Activated CD4-positive, alpha-beta T cell treated with anti-CD3 and anti-CD28 coated beads for 24 hours (primary cell): Measurements from ENCODE around the gene IFNK.
"Not testable (repeated sequence)": the region's sequence is repeated elsewhere in the genome, so short reads cannot be mapped to it uniquely, and the experiment has no call there.

ENCODE experiments used
- DNase-seq, 2 donors: peaks; one replicate each; pipeline ENCODE4 v3.0.0-alpha.2; 2020; ENCODE audit warnings: low read depth in 2 of 2

Gene IFNK, protein sequence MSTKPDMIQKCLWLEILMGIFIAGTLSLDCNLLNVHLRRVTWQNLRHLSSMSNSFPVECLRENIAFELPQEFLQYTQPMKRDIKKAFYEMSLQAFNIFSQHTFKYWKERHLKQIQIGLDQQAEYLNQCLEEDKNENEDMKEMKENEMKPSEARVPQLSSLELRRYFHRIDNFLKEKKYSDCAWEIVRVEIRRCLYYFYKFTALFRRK

DNA sequence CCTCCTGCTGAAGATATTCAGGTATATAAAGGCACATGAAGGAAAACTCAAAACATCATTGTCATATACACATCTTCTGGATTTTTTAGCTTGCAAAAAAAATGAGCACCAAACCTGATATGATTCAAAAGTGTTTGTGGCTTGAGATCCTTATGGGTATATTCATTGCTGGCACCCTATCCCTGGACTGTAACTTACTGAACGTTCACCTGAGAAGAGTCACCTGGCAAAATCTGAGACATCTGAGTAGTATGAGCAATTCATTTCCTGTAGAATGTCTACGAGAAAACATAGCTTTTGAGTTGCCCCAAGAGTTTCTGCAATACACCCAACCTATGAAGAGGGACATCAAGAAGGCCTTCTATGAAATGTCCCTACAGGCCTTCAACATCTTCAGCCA, at the start of gene IFNK:
IFNK (plus strand) TSS at position 55 of the 400 bp plus-strand sequence; CDS start at position 102, 47 bp downstream.
- DNase-seq = no peak

DNA sequence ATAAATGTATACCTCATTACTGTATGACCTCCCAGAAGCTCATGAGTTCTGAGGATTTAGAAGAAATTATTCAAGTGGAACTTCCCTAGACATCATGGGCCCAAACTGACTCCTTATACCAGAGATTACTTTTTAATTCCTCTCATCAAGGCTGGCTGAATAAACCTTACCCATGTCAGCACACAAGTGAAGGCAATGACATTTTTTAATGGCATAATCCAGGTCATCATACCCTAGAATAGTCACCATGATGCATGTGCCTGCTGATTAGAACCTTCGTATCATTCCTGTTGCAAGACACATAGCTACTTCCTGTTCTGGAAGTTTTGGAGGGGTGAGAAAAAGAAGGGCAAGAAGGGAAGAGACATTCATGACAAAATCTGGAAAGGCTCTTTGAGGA, 49.8 kb upstream of the IFNK start:
- DNase-seq = no peak

DNA sequence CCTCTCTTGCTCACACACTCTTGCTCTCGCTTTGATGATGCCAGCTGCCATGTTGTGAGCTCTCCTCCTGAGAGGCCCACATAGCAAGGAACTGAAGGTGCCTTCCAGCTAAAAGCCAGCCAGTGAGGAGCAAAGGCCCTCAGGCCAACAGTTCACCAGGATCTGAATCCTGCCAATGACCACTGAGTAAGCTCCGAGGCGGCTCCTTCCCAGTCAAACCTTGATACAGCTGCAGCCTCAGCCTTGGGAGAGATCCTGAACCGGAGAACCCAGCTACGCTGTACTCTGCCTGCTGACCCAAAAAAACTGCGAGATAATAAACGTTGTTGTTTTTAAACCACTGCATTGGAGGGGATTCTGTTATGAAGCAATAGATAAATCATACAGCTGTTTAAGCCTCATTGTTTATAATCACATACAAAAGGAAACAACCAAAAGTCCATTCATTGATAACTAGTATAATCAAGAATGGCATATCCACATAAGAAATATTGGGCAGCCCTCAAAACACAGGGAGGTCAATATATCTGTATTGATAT, 49.0 kb upstream of the IFNK start:
- DNase-seq = no peak

DNA sequence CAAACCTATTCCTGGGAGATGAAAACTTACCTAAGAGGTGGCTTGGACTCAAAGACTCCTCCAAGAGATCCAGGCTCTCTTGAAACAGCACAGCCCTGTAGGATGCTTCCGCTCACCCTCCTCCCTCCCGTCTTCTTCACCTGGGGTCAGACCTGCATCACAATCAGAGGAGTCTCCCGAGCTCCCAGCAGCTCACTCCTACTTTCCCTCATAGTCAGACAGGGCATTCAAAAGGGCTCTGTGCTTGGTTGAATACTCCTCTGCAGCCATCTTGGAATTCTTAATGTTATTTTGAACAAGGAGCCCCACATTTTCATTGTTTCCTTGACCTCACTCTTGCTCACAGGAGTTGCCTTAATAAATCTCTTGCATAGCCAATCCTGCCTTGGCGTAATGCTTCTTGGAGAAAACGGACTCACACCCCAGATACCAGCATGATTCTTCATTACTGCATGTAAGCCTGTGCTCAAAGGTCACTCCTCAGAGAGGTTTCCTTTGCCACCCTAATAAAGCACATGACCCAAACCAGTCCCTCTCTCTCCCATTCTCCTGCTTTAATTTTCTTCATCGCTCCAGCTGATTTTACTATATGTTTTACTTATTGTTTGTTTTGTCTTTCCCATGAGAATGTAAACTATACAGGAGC, 47.1 kb upstream of the IFNK start:
- no peak for DNase-seq

DNA sequence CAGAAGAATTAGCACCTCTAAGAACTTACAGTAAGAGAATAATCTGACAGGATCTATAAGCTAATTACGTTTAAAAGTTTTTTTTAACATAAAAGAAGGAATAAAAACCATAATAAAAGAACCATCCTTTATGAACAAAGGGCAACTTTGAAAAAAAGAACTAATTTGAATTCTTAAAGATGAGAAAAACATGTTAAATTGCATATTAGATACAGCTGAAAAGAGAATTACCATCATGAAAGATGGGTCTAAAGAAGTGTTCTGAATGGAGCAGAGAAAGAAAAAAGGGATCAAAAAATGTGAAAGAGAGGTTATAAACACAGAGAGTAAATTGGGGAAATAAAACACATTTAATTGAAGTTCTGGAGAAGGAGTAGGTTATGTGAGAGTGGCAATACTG, 45.8 kb upstream of the IFNK start:
- DNase-seq = no peak

DNA sequence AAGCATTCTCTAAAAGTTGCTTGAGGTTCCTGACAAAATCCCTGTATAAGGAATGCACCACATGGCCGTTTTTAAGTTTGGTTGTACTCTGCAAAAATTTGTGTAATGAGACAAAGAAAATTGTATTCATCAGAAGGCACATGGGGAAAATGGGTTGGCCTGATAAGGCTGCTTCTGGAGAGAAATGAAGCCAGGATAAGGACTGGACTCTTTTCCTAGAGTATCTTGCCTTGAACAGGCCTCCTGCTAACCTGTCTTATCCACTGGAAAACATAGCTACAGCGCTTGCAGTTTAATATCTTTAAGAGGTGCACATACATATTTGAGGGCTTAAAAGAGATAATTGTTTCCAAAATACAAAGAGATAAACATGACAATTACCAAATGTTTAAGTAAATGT, 41.4 kb upstream of the IFNK start:
- DNase-seq = no peak

DNA sequence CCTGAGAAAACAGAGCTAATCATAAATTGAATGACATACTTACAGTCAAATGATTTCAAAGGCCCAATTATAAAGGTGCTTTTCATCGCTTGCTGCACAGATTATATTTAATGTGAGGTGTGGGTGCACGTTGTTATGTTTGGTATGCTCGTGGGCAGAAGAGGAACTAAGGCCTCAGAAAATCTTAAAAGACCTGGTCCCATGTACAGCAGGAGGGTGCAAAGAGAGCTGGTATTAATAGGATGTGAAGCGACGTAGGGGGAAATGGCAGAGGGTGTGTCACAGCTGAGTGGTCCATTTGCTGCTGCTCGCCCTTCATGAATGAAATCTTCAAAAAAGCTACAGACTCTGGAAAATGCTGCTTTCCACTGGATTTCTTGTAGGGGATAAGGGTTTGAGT, 40.5 kb upstream of the IFNK start:
- DNase-seq = no peak

DNA sequence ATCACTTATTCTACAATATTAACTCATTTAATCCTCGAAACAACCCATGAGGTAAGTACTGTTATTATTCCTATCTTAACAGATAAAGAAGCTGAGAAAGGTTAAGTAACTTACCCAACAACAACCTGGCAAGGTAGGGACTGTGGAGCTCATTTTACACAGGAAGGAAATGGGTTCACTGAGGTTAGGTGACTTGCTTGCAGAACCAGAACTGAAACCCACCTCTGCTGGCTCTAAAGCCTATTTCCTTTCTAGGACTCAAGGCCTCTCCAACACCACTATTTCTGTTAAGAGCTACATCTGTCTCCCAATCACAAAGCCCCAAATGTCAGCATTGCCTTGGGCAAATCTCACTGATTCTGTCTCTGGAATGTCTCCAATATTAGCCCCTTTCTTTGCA, 38.9 kb upstream of the IFNK start:
- no peak for DNase-seq

DNA sequence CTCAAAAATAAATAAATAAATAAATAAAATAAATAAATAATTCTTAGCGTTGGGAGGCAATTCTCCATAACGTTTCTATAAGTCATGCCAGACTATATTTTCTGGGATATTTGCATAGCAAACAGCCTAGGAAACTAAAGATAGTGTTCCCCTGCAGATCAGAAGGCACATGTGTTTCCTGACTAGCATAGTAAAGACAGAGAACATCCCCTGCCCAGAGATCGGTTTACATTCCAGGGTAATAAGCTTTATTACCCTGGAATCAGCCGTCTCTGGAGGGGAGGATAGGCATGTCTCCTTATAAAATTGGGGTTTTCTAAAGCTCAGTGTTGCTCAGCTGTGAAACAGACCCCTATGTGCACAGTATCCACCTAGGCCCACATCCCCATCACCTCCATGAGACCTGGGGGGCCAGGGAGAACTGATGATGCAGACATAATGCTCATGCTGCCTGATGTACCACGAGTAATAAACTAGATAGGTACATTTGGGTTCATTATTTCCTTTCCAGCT, 36.9 kb upstream of the IFNK start:
- DNase-seq = no peak

DNA sequence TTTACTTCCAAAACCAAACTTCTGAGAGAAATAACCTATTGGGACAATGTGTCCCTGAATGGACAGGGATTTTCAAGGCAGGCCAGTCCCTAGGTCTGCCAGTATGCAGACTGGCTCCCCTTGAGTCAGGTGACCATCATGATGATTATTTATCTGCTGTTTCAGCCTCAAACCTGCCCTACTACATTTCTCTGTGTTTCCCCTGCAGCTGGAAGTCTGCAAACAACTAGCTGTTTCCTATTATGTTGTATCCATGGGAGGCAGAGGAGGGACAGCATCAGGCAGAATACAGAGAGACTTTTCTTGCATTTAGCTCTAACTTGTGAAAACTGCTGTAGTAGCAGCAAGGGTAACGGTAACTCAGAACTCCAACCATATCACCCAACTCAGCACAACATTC, 36.2 kb upstream of the IFNK start:
- no peak for DNase-seq

DNA sequence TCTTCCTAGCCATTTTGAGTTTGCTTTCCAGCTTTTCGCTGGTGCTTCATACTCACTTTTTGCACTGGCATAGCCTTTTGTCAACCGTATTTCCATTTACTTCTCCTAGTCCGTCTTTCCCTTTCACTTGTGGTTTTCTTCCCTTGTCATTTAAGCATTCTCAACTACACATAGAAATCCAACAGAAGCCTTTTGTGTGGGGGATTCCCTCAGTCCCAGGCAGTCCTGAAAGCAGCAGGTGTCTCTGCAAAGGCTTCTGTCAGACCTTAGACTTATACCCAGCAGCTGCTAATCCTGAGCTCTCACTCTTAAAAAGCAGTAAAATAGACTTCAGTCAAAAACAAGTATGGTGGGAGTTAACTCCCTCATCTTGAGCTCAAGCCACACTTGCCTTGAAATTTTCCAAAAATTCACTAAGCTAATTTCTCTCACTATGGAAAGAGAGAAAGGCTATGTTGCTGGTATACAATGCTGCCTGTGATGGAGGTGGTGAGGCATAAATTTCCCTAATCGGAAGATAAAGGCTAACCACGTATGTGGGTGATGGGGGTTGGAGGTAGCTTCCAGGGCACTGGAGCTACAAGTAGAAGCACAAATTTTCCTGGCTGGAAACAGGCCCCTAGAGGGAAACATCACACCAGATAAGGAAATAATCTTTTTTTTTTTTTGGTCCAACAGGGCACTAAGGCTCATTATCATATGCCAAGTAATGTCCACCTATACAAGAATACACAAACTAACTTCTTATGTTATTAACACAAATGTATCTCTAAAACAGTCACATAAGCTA, 34.8 kb upstream of the IFNK start:
- no peak for DNase-seq

DNA sequence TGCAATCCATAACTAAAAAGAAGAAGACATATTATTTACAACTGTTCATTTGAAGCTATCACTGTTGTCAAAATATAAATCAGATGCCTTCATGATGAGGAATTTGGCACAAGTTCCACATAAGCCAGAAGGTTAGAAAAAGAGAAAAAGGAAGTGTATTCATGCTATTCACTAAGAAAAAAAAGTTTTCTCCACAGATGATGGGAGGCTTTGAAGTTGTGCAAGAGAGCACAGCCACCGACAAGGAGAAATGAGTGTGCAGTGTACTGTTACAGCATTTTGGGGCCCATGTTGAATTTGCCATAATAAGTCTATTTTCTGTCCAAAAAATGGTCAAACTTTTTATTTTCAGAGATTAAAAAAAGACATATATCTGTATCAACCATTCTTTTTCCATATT, 32.9 kb upstream of the IFNK start:
- DNase-seq = no peak

DNA sequence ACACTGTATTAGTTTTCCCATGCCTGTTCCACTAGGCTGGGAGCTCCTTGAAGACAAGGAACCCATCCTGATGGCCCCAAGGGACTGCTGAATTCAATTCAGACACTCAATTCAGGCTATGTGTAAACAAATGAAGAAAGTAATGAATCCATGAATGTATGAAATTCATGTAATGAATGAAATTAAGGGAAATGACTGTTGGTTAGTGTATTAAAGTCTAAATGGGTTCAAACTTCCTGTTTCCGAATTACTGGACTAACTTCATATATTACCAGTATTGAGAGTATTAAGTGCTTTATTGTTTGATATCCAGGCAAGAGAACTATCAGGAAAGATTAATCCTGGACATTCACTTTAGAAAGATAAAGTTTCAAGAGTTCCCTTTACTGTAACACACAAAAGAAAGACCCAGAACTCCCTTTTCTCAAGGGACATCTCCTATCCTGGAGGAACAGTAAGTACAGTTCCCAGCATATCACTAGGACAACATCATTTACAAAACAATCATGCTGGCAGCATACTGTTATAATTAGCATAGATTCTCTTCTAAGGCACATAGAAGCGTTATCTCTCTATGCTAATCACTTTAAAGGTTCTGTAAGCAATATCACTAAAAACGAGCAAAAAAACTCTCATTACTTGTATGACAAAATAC, 28.5 kb upstream of the IFNK start:
- DNase-seq = no peak

DNA sequence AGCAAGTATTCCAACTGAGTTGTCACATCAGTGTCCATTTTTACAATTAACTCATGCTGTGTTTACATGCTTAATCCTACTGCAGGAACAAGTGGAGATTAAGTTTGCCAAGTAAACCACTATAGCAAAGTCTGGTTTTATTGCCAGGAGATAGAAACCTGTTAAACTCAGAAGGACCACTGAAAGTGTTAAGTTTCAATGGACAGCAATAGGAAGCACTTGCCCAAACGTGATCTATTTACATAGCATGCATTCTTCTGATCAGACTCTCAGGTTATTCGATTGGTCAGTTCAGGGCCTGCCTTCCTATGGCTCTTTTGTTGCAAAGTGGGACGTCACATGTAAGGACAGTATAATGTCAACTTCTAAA, 28.0 kb upstream of the IFNK start:
- no peak for DNase-seq

DNA sequence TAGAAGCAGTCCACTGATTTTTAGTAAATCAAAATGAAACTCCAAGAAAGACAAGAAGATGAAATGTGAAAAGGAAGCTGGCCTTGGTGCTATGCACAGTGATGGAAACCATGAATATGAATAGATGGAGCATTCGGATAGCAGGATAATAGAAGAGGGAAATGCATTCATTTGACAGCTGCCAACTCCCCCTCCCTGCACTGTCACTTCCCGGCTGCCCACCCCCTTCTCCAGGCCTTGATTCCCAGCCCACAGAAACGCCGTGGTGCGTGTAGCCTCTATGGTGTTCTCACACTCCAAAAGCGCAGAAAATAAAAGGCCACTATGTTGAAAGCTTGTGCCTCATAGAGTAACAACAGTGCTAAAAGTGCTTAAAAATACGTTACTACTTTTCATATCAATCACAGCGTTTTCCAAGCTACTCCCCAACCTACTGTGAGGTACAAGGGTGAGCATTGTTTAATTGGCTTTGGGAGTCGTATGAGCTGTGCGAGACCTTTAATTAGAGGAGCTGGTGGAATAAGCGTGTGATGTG, 26.1 kb upstream of the IFNK start:
- no peak for DNase-seq

DNA sequence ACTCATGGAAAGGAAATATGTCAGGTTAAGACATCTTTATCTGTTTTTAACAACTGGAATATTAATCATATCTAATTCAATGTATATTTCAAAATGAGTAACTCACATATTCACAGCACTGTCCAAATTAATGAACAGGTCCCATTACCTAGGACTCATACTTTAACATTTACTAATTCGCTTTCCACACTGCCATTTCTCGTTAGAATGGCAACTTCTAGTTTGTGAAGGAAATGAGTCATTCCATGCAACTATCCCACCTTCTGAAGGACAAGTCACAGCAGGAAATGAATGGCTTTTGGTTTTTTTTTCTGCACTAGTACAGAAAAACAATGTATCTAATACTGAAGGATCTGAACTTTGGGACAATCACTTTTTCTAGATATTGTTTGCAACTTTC, 24.6 kb upstream of the IFNK start:
- no peak for DNase-seq

DNA sequence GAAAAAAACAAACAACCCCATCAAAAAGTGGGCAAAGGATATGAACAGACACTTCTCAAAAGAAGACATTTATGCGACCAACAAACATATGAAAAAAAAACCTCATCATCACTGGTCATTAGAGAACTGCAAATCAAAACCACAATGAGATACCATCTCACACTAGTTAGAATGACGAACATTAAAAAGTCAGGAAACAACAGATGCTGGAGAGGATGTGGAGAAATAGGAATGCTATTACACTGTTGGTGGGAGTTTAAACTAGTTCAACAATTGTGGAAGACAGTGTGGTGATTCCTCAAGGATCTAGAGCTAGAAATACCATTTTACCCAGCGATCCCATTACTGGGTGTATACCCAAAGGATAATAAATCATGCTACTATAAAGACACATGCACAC, 23.2 kb upstream of the IFNK start:
- DNase-seq = not testable (repeated sequence)

DNA sequence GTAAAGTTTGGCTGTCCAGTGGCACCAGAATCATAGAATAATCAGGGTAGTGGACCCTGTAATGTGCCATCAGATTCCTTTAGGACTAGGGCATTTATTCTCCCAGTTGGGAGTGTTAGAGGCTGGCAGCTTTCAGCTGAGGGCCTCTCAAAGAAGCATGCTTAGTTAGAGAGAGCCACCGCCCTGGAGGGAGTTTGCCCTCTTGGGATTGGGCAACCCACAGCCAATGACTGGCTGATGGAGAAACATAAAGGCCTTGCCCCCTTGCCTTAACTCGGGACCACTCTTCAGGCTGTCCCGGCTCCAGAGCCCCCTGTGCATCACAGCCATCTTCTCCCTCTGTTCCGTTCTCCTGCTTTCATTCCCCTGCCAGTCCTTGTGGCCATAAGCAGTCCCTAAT, 20.5 kb upstream of the IFNK start:
- DNase-seq = no peak

DNA sequence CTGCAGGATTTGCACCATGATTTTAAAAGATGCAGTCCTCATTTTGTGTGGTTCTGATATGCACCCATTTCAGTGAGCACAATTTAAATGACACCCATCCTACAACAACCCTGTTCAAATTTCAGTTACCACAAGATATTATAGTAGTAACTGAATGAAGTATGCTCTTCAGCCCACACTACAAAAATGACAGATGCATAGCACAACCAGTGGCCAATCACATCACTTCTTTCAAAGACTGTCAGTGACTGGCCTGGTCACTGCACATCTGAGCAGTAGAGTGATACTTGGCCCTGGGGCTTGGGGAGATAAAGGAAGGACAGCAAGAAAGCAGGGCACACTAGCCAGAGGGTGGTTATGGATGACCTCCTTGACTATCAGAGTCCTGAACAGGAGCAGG, 19.8 kb upstream of the IFNK start:
- no peak for DNase-seq

DNA sequence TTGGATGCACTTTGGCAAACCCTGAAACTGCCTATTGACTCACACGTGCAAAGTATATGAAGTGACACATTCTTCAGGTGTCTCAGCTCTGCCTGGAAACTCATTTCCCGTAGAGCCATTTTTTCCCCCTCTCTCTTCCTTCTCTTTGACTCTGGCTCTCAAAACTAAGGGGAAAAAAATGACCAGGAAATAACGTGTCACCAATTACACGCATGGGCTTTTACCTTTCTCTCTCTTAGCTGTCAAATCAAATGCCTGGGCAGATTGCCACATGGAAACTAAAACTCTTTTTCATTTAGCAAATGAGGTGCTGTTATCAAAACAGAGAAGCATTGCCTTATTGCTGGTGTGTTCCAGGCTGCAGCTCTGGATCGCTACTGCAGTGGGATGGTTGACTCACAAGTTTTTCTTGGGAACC, 18.3 kb upstream of the IFNK start:
- no peak for DNase-seq

DNA sequence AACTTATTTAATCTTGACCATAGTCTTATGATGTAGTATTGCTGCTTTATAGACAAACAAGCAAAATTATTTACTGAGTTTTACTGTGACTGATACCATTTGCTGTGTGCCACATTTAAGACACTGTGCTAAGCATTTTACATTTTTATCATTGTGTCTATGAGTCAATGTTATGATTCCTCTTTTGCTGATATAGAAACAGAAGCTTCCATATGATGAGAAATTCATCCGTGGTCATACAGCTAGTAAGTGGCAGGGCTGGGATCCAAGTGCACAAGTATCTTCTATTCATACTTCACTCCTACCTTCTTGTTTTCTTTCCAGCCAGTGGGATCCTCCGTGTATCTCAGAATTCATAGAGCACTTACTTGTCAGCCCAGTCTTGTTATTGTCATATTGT, 17.1 kb upstream of the IFNK start:
- DNase-seq = no peak

DNA sequence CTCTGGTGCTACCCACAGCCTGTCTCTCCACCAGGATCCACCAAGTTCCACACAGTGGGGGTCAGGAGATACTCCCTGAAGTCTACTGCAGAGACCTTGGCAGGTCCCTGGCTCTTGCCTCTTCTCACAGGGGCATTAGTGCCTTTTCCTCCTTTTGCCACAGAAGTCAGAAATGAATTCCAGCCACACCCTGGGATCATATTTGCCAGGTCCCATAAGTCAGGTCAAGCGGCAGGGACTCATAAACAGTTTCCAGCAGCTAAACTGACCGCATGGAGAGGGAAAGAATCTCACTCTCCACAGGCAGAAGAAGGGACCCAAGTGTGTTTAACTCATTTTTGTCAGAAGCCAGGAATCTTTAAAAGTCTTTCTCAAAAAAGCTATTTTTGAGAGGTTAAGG, 13.3 kb upstream of the IFNK start:
- no peak for DNase-seq
